GM12872 (cell line): ENCODE results near the gene GPR37L1.

Experiments
- TF ChIP-seq, protein P1 (sequence below): IDR thresholded peaks from 3 replicates; pipeline ENCODE4 v1.5.1; 2011; ENCODE audit warnings: low read depth, mild to moderate bottlenecking, low read length, moderate library complexity; ENCODE audit not compliant: insufficient read depth

GPR37L1 gene

GRCh38 chr1:202131956-202132821 lies 9.5 kb downstream of the GPR37L1 start:
- TF ChIP-seq, protein P1, sequence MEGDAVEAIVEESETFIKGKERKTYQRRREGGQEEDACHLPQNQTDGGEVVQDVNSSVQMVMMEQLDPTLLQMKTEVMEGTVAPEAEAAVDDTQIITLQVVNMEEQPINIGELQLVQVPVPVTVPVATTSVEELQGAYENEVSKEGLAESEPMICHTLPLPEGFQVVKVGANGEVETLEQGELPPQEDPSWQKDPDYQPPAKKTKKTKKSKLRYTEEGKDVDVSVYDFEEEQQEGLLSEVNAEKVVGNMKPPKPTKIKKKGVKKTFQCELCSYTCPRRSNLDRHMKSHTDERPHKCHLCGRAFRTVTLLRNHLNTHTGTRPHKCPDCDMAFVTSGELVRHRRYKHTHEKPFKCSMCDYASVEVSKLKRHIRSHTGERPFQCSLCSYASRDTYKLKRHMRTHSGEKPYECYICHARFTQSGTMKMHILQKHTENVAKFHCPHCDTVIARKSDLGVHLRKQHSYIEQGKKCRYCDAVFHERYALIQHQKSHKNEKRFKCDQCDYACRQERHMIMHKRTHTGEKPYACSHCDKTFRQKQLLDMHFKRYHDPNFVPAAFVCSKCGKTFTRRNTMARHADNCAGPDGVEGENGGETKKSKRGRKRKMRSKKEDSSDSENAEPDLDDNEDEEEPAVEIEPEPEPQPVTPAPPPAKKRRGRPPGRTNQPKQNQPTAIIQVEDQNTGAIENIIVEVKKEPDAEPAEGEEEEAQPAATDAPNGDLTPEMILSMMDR, result no peak

GRCh38 chr1:202133001-202133400 lies 10.3 kb downstream of the GPR37L1 start:
- TF ChIP-seq, protein P1, result no peak

- TF ChIP-seq, protein P1, result no peak
Measured at GRCh38 chr1:202133496-202133895, 10.8 kb downstream of the GPR37L1 start.

DNA sequence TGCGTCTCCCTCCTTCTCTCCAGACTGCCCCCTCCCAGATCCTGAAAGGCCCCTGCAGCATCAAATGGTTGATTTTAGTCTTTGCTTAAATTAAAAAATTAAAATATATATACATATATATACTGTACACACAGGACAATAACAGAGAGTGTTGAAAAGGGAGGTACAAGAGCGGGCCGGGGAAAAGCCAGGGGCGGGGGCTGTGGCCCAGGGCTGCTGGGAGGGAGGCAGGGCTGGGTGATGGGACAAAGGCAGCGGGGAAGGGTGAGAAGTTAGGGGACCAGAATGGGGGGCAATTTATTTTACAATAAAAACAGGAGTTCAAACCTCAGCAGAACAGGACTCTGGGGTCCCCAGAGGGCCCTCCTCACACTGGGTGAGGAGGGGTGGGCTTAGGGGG lies 11.3 kb downstream of the GPR37L1 start:
- TF ChIP-seq, protein P1, result no peak

GRCh38 chr1:202134645-202135172 lies 12.0 kb downstream of the GPR37L1 start:
- TF ChIP-seq, protein P1, result no peak

GRCh38 chr1:202135221-202135721 lies 12.6 kb downstream of the GPR37L1 start:
- TF ChIP-seq, protein P1, result peak; percentile 91

GRCh38 chr1:202140833-202141232 lies 18.1 kb downstream of the GPR37L1 start:
- TF ChIP-seq, protein P1, result no peak
